DMS53 (cell line): ENCODE measurements around the gene UROC1.
"Not testable (repeated sequence)": the region's sequence is repeated elsewhere in the genome, so short reads cannot be mapped to it uniquely, and the experiment has no call there.

ENCODE experiments used
- DNase-seq: peaks from one replicate; lab custom pipeline; 2025; lab: John Stamatoyannopoulos, UW

UROC1 gene

DNA sequence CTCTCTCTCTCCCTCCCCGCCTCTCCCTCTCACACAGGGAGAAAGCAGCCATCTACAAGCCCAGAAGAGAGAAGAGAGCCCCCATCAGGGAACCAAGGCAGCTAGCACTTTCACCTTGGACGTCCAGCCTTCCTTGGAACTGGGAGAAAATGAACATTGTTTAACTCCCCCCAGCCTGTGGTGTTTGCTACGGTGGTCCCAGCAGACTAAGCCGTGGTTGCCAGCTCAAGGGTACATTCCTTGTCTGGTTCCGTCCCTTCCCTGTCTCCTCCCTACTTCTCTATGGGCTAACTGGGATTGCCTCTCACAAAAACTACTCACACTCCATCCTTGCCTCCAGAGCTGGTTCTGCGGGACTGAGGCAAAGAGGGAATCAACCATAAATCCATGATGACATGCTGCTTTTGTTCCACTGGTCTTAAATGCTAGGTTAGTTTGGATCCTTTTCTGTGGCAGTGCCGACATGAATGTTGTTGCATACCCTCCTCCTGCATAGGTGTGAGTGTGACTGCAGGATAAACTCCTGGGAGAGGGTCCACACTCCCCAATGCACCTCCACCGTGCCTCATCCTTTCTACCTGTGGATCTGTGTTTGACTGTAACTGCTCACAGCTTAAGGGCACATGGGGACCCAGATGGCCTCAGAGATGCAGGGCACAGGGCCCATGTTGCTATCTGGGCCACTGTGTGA lies 29.1 kb upstream of the UROC1 start:
- DNase-seq, result no peak

DNA sequence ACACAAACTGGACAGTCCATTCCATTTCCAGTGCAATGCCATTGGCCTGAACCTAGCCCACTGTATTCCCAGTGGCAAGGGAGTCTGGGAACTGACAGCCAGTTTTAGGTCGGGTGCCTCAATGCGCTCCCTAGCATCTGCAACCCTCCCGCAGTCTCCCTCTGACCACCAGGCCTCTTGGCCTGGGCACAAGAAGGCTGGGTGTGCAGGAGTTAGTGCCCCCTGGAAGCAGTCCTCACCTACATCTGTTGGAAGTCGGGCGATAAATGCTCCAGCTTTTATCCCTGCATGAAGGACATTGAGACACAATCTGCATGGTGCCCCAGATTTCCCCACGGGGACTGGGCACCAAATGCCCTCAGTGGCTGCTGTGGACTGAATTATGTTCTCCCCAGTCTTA lies 28.4 kb upstream of the UROC1 start:
- no peak for DNase-seq

DNA sequence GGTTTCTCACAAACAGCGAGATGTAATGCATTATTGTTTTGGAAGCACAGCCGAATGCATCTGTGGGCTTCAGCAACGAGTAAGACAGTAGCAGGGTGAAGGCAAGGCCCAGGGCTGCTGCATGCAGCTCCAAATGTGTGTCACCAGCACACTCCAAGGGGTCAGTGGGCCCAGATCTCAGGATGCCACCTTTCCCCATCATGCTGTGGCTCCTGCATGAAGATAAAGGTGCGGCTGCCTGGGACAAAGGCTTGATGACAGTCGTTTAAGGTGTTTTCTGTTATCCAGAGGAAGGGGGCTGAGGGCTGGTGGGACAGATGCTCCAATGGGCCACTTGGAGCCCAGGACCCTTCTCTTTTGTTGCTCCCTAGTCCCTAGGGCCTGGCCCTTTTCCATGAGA lies 28.0 kb upstream of the UROC1 start:
- DNase-seq, result no peak

DNA sequence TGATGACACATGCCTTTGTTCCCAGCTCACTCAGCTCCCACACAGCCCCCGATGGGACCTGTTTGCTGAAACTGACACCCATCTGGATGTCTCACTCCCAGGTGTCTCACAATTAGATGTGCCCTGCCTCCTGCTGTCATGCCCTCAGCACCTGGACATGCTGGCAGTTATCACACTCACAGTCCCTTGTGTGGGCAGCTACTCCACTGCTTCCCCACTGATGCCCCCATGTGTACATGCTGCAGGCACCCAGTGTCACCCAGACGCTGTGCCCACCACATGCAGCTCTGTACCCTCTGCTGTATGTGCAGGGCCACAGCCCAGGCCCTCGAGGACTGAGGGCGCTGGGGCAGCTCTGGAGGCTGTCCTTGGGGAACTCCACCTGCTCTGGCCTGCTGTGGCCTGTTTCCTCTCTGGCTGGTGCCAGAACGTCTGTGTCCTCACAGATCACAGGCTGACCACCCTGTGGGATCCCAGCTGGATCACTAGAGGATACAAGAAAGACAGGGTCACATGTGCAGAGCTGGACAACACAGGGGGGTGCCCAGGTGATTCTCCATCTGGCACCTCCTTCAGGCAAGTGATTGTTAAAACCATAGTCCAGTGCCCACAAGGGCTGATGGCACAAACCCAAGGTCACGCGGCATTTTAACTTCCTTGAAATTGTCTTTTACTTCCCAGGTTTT lies 27.2 kb upstream of the UROC1 start:
- no peak for DNase-seq

DNA sequence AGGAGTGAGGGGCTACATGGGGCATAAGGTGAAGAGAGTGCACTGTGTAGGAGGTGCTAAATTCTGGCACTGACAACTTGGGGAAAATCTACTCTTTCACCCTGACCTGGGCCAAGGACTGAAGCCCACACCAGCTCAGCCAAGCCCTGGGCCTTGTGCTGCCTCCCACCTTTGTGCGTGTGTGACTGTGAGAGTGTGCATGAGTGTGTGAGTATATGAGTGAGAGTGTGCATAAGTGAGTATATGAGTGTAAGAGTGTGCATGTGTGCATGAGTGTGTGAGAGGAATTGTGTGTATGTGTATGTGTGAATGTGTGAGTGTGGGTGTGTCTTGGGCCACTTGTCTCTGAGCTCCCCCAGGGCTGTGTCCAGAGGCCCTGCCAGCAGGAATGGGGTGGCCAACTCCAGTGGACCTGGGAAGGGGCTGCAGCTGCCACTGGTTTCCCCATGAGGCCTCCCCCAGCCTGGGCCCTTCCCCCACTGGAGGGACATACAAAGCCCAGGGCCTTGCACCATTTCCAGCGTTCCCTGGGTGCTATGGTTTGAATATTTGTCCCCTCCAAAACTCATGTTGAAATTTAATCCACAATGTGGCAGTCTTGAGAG lies 26.0 kb upstream of the UROC1 start:
- no peak for DNase-seq

DNA sequence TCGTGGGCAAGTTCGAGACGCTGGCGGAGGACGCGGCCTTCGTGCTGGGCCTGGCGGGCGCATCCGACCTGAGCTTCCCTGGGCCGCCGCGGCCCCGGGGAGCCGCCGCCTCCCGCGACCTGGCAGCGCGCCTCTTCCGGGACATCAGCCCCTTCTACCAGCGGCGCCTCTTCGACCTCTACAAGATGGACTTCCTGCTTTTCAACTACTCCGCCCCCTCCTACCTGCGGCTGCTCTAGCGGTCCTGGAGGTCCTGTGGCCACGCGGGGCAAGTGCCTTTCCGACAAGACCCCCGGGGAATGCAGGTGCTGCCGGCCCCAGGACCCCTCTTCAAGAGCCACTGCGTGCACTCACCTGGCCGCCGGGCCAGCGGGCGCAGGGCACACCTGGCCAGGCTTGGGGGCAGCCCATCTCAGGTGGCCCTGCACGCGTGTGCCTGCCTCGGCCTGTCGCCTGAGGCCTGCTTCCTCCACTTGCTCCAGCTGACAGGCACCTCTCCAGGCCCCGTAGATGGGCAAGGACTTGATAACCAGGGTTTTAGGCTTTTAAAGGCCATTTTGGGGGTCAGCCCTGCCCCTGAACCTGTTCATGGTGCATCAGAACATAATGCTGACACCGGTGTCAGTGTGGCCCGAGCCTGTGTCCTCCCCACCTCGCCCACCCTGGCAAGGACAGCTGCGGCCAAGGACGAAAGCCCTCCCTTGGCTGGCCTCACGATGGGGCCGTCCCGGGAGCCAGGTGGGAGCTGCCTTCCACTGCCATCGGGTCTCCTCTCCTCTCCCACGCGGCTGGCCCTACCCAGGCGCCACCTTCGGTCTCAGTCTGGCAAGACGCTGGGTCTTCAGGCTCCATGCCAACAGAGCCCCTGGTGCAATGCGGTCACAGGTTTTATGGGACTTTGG lies 25.0 kb upstream of the UROC1 start:
- no peak for DNase-seq

DNA sequence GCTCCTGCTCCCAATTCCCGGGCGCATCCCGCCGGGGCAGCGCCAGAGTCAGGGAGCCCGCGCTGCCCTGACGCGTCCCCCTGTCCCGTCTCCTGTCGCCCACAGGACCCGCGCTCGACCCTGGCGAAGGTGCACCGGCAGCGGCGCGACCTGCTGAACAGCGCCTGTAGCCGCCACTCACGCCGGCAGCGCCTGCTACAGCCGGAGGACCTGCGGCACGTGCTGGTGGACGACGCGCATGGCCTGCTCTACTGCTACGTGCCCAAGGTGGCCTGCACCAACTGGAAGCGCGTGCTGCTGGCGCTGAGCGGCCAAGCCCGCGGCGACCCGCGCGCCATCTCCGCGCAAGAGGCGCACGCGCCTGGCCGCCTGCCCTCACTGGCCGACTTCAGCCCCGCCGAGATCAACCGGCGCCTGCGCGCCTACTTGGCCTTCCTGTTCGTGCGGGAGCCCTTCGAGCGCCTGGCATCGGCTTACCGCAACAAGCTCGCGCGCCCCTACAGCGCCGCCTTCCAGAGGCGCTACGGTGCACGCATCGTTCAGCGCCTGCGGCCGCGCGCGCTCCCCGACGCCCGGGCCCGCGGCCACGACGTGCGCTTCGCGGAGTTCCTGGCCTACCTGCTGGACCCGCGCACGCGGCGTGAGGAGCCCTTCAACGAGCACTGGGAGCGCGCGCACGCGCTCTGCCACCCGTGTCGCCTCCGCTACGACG lies 24.2 kb upstream of the UROC1 start:
- no peak for DNase-seq

DNA sequence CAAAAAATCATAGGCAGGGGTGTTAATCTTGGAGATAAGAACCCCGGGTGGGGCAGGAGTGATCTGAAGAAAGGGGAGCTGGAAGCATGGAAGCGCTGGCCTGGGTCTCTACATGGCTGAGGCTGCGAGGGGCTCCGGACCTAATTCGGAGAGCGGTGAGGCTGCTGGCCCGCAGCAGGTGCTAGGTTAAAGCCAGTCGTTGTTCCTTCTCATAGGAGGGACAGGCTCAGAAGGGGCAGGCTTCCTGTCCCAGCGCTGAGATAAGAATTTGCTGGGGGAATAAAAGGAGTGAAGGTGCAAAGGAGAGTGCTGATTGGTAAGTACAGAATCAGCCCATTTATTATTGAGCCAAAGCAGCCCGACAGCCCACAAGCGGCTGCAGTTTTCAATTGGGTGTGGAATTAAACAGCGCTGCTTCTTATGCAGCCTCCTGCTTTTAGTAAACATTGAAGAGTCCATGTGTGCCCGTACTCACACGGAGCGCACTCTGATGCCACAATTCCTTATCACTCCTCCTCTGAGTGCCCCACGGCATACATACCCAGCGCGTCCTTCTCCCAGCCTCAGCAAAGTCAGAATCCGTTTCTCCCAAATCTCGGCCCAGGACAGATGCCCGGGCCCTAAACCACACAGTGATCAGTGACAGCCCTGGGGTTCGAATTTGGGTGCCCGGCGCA lies 23.5 kb upstream of the UROC1 start:
- DNase-seq, result no peak

DNA sequence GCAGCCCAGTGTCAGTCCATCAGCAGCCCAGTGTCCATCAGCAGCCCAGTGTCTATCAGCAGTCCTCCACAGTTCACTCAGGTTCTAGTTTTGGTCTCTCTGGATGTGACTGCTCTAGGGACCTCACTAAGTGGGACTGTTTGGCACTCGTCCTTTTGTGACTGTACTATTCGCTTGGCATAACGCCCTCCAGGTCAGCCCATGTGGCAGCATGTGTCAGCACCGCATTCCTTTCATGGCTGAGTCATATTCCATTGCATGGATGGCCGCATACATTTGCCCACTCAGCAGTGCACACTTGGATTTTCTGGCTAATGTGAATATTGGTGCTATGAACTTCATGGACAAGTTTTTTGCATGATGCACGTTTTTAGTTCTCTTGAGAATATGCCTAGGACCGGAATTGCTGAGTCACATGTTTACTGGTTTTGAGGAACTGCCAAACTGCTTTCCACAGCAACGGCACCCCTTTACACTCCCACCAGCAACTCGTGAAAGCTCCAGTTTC lies 22.8 kb upstream of the UROC1 start:
- DNase-seq, result peak; percentile 55

DNA sequence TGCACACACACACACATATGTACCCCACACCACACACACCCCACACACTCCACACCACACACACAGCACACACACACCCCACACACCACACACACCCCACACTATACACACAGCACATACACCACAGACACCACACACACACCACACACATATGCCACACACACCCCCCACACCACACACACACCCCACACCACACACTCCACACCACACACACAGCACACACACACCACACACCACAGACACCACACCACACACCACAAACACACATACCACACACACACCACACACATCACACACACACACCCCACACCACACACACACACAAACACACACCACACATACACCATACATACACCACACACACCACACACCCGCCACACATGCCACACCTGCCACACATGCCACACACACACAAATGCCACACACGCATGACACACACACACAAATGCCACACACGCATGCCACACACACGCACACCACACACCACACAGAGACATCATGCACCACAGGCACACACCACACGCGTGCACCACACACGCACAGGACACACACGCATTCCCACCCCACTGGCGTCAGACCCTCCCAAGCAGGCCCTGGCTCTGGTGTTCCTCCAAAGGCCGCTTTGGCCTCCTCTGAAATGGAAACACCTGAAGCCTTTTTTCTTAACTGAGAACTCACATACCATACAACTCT lies 22.1 kb upstream of the UROC1 start:
- no peak for DNase-seq

DNA sequence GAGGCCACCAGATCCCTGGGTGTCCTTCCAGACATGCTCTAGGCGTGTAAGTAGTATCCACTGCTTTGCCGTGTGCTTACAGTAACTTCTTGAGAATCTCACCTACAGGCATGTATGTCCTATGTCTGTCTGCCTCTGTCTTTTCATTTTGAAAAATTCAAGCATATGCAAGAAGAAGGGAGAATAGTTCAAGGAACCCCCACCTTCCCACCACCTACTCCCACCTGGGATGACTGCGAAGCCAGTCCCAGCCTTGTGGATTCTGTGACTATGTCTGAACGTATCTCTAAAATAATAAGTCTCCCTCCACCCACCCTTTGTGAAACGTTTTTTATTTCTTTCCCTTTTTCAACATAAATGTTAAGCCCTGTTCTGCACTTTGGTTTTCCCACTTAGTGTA lies 21.4 kb upstream of the UROC1 start:
- no peak for DNase-seq

DNA sequence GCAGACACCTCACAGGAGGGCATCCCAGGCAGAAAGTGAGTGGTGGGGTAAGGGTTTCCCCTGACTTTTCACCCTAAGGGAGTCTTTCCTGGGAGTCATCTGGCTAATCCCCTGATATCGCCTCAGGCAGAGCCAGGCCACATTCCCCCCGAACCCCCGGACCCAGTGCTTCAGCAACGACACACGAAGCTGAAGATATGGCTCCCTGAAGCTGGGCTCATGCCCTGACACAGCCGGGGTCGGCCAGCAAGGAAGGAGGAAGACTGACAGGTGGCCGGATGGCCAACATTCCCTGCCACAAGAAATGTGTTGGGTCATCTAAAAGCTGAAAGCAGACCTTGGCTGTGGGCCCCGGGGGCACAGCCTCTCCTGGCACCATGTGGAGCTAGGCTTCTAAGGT lies 20.7 kb upstream of the UROC1 start:
- no peak for DNase-seq

DNA sequence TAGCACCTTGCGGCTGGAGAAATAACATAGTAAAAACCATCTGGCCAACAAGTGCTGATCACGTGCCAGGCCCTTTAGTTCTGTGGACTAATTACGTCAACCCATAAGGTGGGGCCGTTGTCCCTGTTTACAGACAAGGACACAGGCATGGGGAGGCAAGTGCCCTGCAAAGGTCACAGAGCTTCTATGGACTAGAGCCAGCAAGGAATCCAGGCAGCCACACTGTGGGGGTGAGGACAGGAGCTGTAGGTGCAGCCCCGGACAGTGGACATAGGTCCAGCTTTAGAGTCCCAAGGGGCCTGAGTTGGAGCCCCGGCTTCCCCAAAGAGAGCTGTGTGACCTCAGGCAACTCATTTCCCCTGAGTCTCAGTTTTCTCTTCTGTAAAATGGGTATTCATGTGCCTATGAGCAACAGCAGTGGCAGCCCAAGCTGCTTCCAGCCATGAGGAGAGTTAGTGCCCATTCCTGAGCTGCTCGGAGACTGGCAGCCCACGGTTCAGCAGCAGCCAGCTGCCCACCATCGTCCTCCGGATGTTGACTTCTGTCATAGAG lies 20.2 kb upstream of the UROC1 start:
- DNase-seq, result no peak

DNA sequence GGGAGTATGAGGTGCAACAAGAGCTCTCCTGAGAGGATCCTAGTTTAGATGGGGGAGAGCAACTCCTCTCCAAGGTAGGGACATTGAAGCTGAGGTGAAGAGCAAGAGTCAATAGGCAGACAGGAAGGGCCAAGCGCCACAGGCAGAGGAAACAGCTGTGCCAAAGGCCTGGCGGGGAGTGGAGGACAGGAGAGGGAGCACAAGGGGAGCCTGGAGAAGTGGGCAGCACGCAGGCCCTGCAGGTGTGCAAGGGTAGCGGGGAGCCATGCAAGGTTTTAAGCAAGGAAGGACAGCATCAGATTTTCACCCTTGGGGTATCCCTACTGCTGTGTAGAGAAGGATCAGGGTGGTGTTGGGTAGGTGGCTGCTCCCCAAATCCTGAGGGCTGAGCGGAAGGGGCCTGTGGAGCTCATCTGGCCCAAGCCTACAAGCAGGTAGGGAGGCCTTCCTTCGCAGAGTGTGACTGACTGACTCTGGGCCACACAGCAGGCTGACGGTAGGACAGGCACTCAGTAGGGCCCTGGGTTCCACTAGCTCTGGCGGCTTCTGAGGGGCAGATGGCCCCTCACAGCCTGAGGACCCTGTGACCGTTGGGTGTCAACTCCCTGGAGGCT lies 19.6 kb upstream of the UROC1 start:
- DNase-seq, result peak; percentile 31

DNA sequence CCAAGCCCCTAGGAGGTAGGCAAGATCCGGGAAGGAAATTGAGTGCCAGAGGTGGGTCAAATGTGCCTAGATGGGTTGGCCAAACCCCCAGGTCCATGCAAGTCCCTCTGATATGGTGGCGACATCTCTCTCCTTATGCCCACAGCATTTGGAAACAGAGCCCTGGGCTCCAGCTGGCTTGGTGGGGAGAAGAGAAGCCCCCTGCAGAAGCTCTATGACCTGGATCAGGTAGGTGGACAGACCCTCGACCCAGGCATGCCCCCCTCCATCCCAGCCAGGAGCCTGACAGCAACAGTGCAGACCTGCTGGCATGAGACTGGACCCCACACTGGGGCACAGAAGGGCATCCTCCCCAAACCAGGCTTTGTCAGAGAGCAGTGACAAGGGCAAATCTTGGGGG lies 18.6 kb upstream of the UROC1 start:
- no peak for DNase-seq

DNA sequence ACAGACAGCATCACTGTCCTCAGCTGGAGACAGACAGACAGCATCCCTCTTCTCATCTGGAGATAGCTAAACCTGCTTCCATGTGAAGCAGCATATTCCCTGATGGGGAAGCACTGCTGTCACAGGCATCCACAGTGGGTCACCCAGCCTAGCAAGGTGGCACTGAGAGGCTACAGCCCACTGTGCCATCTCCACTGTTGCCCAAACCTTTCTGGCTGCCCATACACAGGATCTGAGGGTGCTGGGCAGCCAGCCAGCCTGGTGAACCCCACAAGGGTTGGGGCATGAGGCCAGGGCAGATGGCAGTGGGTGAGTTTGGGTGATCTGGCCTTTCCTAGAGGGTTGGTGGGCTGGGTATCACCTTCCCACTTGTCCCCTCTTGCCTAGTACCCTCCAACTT lies 18.1 kb upstream of the UROC1 start:
- no peak for DNase-seq

DNA sequence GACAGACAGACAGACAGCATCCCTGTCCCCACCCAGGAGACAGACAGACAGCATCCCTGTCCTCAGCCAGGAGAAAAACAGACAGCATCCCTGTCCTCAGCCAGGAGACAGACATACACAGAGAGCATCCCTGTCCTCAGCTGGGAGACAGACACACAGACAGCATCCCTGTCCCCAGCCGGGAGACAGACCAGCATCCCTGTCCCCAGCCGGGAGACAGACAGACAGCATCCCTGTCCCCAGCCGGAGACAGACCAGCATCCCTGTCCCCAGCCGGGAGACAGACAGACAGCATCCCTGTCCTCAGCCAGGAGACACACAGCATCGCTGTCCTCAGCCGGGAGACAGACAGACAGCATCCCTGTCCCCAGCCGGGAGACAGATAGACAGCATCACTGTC lies 17.1 kb upstream of the UROC1 start:
- not testable (repeated sequence) for DNase-seq

DNA sequence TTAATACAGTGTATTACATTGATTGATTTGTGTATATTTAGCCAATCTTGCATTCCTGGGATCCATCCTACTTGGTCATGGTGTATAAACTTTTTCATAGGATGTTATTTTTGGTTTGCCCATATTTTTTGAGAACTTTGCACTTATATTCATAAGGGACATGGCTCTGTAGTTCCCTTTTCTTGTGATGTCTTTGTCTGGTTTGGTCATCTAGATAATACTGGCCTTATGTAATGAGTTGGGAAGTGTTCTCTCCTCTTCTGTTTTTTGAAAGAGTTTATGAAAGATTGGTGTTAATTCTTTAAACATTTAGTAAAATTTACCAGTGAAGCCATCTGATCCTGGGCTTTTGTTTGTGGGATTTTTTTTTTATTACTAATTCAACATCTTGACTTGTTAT lies 15.9 kb upstream of the UROC1 start:
- DNase-seq, result no peak

DNA sequence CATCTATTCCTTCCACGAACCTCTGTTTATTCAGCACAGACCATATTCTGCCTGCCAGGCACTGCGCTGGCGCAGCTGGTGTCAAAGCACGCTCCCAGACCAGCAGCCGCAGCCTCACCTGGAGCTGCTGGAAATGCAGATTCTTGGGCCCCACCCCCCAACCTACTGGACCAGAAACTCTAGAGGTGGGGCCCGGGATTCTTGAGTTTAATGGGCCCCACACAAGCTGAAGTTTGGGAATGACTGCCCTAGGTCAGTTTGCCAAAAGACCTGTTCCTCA lies 13.4 kb upstream of the UROC1 start:
- DNase-seq, result no peak
